H4 (cell line): ENCODE data around the gene ACSS2. TPM values are rescaled to one million over a fixed set of nuclear protein-coding genes. Genes with fewer than 3 reads are reported as not detected.

Experiments
- DNase-seq: peaks from one replicate; pipeline ENCODE4 v3.0.0-alpha.2; 2015; ENCODE audit warnings: low spot score
- total RNA-seq: library from RNA; depleted of rRNA; stranded (reverse); fragments of >200 nt; shearing (Covaris generic); gene quantifications from 2 replicates; pipeline ENCODE4 v1.2.3, GENCODE V29; 2014

Gene ACSS2
- total RNA-seq, 1 experiment from 2014 or later, result 14.1 TPM

GRCh38 chr20:34949120-34949519 lies 72.7 kb downstream of the ACSS2 start:
- no peak for DNase-seq

GRCh38 chr20:34951252-34951651 lies 74.8 kb downstream of the ACSS2 start:
- DNase-seq, result no peak

GRCh38 chr20:34951652-34952051 lies 75.2 kb downstream of the ACSS2 start:
- DNase-seq, result no peak

- no peak for DNase-seq
Measured at GRCh38 chr20:34952671-34953070, 76.3 kb downstream of the ACSS2 start.

- DNase-seq, result no peak
Measured at GRCh38 chr20:34953960-34954359, 77.5 kb downstream of the ACSS2 start.

GRCh38 chr20:34954904-34955230 lies 78.5 kb downstream of the ACSS2 start:
- DNase-seq, result no peak

- DNase-seq, result peak; percentile 93
Measured at GRCh38 chr20:34955231-34956040, 79.0 kb downstream of the ACSS2 start, which contains the start of the genes GSS and MYH7B. Gene GSS (minus strand): TSS chr20:34955806. CDS start chr20:34951852, 3,954 bp downstream. Gene MYH7B (plus strand): TSS chr20:34955868. CDS start chr20:34978006, 22,138 bp downstream.

GRCh38 chr20:34956041-34956458 lies 79.6 kb downstream of the ACSS2 start:
- DNase-seq, result no peak

- no peak for DNase-seq
Measured at GRCh38 chr20:34956751-34957472, 80.5 kb downstream of the ACSS2 start.

GRCh38 chr20:34964486-34964885 lies 88.1 kb downstream of the ACSS2 start:
- no peak for DNase-seq

- no peak for DNase-seq
Measured at GRCh38 chr20:34965051-34965450, 88.6 kb downstream of the ACSS2 start.

GRCh38 chr20:34967421-34967820 lies 91.0 kb downstream of the ACSS2 start:
- DNase-seq, result no peak

GRCh38 chr20:34968042-34968775 lies 91.8 kb downstream of the ACSS2 start:
- no peak for DNase-seq

- DNase-seq, result no peak
Measured at GRCh38 chr20:34970193-34970840, 93.9 kb downstream of the ACSS2 start.

GRCh38 chr20:34970846-34971560 lies 94.6 kb downstream of the ACSS2 start:
- no peak for DNase-seq

GRCh38 chr20:34971561-34972235 lies 95.3 kb downstream of the ACSS2 start:
- DNase-seq, result no peak

GRCh38 chr20:34974246-34974645 lies 97.8 kb downstream of the ACSS2 start:
- DNase-seq, result no peak

GRCh38 chr20:34976286-34976685 lies 99.9 kb downstream of the ACSS2 start:
- DNase-seq, result no peak
